GM12878 (cell line): Measurements from ENCODE around the gene CCDC88A. TPM values are rescaled to one million over a fixed set of nuclear protein-coding genes. Genes with fewer than 3 reads are reported as not detected.
A peak's percentile ranks its signal among the peaks of the same experiment; 100 is the strongest.

Source experiments
- ATF3 ChIP-seq: IDR thresholded peaks from 2 replicates; pipeline ENCODE4 v1.6.1; 2011; ENCODE audit warnings: low read depth, mild to moderate bottlenecking, low read length, moderate library complexity, borderline replicate concordance; ENCODE audit errors: extremely low read depth
- BHLHE40 ChIP-seq, 2 experiments: fragments of 450-650 bp in 1 of 2; IDR thresholded peaks; 2 replicates each; pipeline ENCODE4 v1.6.1; 2011 to 2017; ENCODE audit warnings: low read depth in 2 of 2, borderline replicate concordance in 1 of 2, improper control_type of control experiment in 1 of 2, low read length in 1 of 2, mild to moderate bottlenecking in 1 of 2
- CHD4 ChIP-seq: fragments of 200-600 bp; sonication (generic); IDR thresholded peaks from 2 replicates; pipeline ENCODE4 v1.6.1; 2016; ENCODE audit warnings: mild to moderate bottlenecking
- MTA3 ChIP-seq: IDR thresholded peaks from 2 replicates; pipeline ENCODE4 v1.6.1; 2012; ENCODE audit warnings: low read length, inconsistent platforms, borderline replicate concordance
- NFIC ChIP-seq: IDR thresholded peaks from 2 replicates; pipeline ENCODE4 v1.6.1; 2012; ENCODE audit warnings: low read depth, mild to moderate bottlenecking, inconsistent platforms, low read length, moderate library complexity
- NR2C2 ChIP-seq: IDR thresholded peaks from 2 replicates; pipeline ENCODE4 v1.6.1; 2011; ENCODE audit warnings: borderline replicate concordance, low read depth; ENCODE audit not compliant: control insufficient read depth, insufficient read length
- PAX5 ChIP-seq: IDR thresholded peaks from 2 replicates; pipeline ENCODE4 v1.6.1; 2011; ENCODE audit warnings: low read depth, low read length, borderline replicate concordance
- POLR2A ChIP-seq: IDR thresholded peaks from 2 replicates; pipeline ENCODE4 v1.6.1; 2011; ENCODE audit warnings: low read depth, mild to moderate bottlenecking, low read length
- RUNX3 ChIP-seq: IDR thresholded peaks from 2 replicates; pipeline ENCODE4 v1.6.1; 2012; ENCODE audit warnings: low read length, inconsistent platforms
- SP1 ChIP-seq: IDR thresholded peaks from one replicate; pipeline ENCODE4 v1.6.1; 2011; ENCODE audit warnings: low read depth, low read length
- SRF ChIP-seq, 2 experiments: IDR thresholded peaks; 2 replicates each; pipeline ENCODE4 v1.6.1; 2011; ENCODE audit warnings: low read depth in 2 of 2, low read length in 2 of 2, mild to moderate bottlenecking in 1 of 2, moderate library complexity in 1 of 2
- USF1 ChIP-seq: IDR thresholded peaks from 2 replicates; pipeline ENCODE4 v1.6.1; 2011; ENCODE audit warnings: borderline replicate concordance, low read depth, mild to moderate bottlenecking, moderate library complexity, mixed read lengths, low read length; ENCODE audit not compliant: insufficient read depth; ENCODE audit errors: extremely low read length
- WRNIP1 ChIP-seq: IDR thresholded peaks from 2 replicates; pipeline ENCODE4 v1.6.1; 2011; ENCODE audit warnings: low read depth, low read length, improper control_type of control experiment, borderline replicate concordance
- ZBTB33 ChIP-seq: fragments of 450-650 bp; IDR thresholded peaks from 2 replicates; pipeline ENCODE4 v1.6.1; 2017; ENCODE audit warnings: mild to moderate bottlenecking
- polyA plus RNA-seq, 11 experiments: library from polyadenylated mRNA; depleted of rRNA in 4 of 11; unstranded in 6 of 11; stranded (reverse) in 5 of 11; fragments of >200 nt; fragmentation: Nextera tagmentation in 4 of 11; fragmentation: Illumina TruSeq in 1 of 11; extraction: Ambion mirVana in 4 of 11; extraction: Trizol in 1 of 11; gene quantifications; 1 replicate in 1 of 11; 2 replicates in 10 of 11; pipeline versions ENCODE4 v1.2.1 to v1.2.3, GENCODE V29; 2011 to 2016; ENCODE audit warnings: inconsistent platforms in 2 of 11, missing spikeins in 2 of 11, low read depth in 1 of 11
- total RNA-seq, 4 experiments: library from RNA; depleted of rRNA in 3 of 4; stranded (reverse); fragments of >200 nt in 3 of 4; fragmentation: Illumina TruSeq in 1 of 4; extraction: Trizol in 1 of 4; gene quantifications; 2 replicates each; pipeline versions ENCODE4 v1.2.1 to v1.2.3, GENCODE V29; 2013 to 2021
- TF ChIP-seq, protein P1 (sequence below): fragments of 450-650 bp; IDR thresholded peaks from 2 replicates; pipeline ENCODE4 v1.6.1; 2014; ENCODE audit warnings: mild to moderate bottlenecking
- TF ChIP-seq, protein P2 (sequence below): IDR thresholded peaks from 2 replicates; pipeline ENCODE4 v1.6.1; 2012; ENCODE audit warnings: low read depth, low read length, improper control_type of control experiment
- TF ChIP-seq, protein P3 (sequence below): fragments of 450-650 bp; formaldehyde crosslinking; IDR thresholded peaks from 2 replicates; pipeline ENCODE4 v1.4.0; 2022; ENCODE audit warnings: mild to moderate bottlenecking, moderate library complexity
- TF ChIP-seq, protein P4 (sequence below): fragments of 450-650 bp; conservative IDR thresholded peaks from 2 replicates; pipeline ENCODE4 v1.6.1; 2017; ENCODE audit warnings: mild to moderate bottlenecking, moderate library complexity

The CCDC88A gene
- total and polyA plus RNA-seq, 10 of the 15 experiments (the other 5 are each of a cell fraction or from before 2014, with no cell fraction given): 1.8 to 71.6 (median 45.9) TPM

DNA sequence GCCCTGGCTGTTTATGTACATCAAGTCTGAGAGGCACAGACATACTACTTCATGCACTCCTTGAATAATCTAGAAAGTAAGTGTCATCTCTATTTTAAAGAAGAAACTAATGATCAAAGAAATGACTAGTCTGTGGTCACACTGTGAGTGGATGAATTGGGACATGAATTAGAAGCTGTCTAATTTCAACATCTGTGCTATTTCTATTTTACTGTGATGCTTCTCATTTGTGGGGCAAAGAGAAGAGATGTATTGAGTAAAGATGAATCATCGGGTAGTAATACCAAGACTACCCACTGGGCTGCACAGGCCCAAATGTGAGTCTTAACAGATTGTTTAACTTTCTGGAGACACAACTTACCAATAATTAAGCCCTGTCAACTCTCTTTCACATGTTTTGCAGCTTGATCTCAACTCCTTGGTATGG is 108.2 kb downstream of the CCDC88A start (continued):
- TF ChIP-seq SRF (IDR thresholded peaks at IDR 0.05; ENCODE audit: low read depth in 2 of 2, low read length in 2 of 2) (peak in 1 of 2 experiments; percentile 19; a peak in 1 of 4 replicates), NR2C2 (no peak), NFIC (peak; percentile 99), SP1 (no peak), USF1 (no peak), MTA3 (peak; percentile 96), PAX5 (peak; percentile 52; the same call in 1 of the 2 replicates), ATF3 (no peak), POLR2A (no peak), WRNIP1 (no peak), CHD4 (no peak), ZBTB33 (no peak), RUNX3 (peak; percentile 99), BHLHE40 (IDR thresholded peaks at IDR 0.05; ENCODE audit: borderline replicate concordance in 1 of 2, low read depth in 2 of 2, low read length in 1 of 2) (0 out of 4 replicates have a peak, but pooled peaks of 1 of the 2 experiments have one; percentile 21)
- TF ChIP-seq, protein P1, sequence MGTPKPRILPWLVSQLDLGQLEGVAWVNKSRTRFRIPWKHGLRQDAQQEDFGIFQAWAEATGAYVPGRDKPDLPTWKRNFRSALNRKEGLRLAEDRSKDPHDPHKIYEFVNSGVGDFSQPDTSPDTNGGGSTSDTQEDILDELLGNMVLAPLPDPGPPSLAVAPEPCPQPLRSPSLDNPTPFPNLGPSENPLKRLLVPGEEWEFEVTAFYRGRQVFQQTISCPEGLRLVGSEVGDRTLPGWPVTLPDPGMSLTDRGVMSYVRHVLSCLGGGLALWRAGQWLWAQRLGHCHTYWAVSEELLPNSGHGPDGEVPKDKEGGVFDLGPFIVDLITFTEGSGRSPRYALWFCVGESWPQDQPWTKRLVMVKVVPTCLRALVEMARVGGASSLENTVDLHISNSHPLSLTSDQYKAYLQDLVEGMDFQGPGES: no peak
- TF ChIP-seq, protein P2, sequence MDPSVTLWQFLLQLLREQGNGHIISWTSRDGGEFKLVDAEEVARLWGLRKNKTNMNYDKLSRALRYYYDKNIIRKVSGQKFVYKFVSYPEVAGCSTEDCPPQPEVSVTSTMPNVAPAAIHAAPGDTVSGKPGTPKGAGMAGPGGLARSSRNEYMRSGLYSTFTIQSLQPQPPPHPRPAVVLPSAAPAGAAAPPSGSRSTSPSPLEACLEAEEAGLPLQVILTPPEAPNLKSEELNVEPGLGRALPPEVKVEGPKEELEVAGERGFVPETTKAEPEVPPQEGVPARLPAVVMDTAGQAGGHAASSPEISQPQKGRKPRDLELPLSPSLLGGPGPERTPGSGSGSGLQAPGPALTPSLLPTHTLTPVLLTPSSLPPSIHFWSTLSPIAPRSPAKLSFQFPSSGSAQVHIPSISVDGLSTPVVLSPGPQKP: no peak
- TF ChIP-seq, protein P3, sequence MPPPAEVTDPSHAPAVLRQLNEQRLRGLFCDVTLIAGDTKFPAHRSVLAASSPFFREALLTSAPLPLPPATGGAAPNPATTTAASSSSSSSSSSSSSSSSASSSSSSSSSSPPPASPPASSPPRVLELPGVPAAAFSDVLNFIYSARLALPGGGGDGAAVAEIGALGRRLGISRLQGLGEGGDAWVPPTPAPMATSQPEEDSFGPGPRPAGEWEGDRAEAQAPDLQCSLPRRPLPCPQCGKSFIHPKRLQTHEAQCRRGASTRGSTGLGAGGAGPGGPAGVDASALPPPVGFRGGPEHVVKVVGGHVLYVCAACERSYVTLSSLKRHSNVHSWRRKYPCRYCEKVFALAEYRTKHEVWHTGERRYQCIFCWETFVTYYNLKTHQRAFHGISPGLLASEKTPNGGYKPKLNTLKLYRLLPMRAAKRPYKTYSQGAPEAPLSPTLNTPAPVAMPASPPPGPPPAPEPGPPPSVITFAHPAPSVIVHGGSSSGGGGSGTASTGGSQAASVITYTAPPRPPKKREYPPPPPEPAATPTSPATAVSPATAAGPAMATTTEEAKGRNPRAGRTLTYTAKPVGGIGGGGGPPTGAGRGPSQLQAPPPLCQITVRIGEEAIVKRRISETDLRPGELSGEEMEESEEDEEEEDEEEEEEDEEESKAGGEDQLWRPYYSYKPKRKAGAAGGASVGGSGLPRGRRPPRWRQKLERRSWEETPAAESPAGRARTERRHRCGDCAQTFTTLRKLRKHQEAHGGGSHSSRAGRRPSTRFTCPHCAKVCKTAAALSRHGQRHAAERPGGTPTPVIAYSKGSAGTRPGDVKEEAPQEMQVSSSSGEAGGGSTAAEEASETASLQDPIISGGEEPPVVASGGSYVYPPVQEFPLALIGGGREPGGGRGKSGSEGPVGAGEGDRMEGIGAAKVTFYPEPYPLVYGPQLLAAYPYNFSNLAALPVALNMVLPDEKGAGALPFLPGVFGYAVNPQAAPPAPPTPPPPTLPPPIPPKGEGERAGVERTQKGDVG (CRISPR knock-in tag): no peak
- TF ChIP-seq, protein P4, sequence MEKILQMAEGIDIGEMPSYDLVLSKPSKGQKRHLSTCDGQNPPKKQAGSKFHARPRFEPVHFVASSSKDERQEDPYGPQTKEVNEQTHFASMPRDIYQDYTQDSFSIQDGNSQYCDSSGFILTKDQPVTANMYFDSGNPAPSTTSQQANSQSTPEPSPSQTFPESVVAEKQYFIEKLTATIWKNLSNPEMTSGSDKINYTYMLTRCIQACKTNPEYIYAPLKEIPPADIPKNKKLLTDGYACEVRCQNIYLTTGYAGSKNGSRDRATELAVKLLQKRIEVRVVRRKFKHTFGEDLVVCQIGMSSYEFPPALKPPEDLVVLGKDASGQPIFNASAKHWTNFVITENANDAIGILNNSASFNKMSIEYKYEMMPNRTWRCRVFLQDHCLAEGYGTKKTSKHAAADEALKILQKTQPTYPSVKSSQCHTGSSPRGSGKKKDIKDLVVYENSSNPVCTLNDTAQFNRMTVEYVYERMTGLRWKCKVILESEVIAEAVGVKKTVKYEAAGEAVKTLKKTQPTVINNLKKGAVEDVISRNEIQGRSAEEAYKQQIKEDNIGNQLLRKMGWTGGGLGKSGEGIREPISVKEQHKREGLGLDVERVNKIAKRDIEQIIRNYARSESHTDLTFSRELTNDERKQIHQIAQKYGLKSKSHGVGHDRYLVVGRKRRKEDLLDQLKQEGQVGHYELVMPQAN: no peak
